ENCODE measurements around the gene ZC3H12C.

ZC3H12C gene

GRCh38 chr11:110097459-110098012 lies 4.3 kb downstream of the ZC3H12C start:
- no peak for DNase-seq (ENCODE audit: low spot score)

- DNase-seq (ENCODE audit: low spot score) = no peak
Measured at GRCh38 chr11:110098645-110099044, 5.5 kb downstream of the ZC3H12C start.

- DNase-seq (ENCODE audit: low spot score) = no peak
Measured at GRCh38 chr11:110100476-110101240, 7.5 kb downstream of the ZC3H12C start.

- DNase-seq (ENCODE audit: low spot score) = no peak
Measured at GRCh38 chr11:110106713-110107274, 13.6 kb downstream of the ZC3H12C start.

- no peak for DNase-seq (ENCODE audit: low spot score)
Measured at GRCh38 chr11:110110854-110111253, 17.7 kb downstream of the ZC3H12C start.

- DNase-seq (ENCODE audit: low spot score) = no peak
Measured at GRCh38 chr11:110112457-110112856, 19.3 kb downstream of the ZC3H12C start.

GRCh38 chr11:110113505-110113904 lies 20.3 kb downstream of the ZC3H12C start:
- no peak for DNase-seq (ENCODE audit: low spot score)

GRCh38 chr11:110113973-110114372 lies 20.8 kb downstream of the ZC3H12C start:
- DNase-seq (ENCODE audit: low spot score) = no peak

GRCh38 chr11:110119317-110119716 lies 26.1 kb downstream of the ZC3H12C start:
- no peak for DNase-seq (ENCODE audit: low spot score)

- DNase-seq (ENCODE audit: low spot score) = no peak
Measured at GRCh38 chr11:110121204-110121603, 28.0 kb downstream of the ZC3H12C start.

GRCh38 chr11:110123003-110123402 lies 29.8 kb downstream of the ZC3H12C start:
- DNase-seq (ENCODE audit: low spot score) = no peak

- peak; percentile 61 for DNase-seq (ENCODE audit: low spot score)
Measured at GRCh38 chr11:110124605-110125004, 31.4 kb downstream of the ZC3H12C start.

GRCh38 chr11:110125632-110126031 lies 32.4 kb downstream of the ZC3H12C start:
- no peak for DNase-seq (ENCODE audit: low spot score)

- no peak for DNase-seq (ENCODE audit: low spot score)
Measured at GRCh38 chr11:110126936-110127335, 33.7 kb downstream of the ZC3H12C start.

- no peak for DNase-seq (ENCODE audit: low spot score)
Measured at GRCh38 chr11:110128161-110128560, 35.0 kb downstream of the ZC3H12C start.

- peak; percentile 81 for DNase-seq (ENCODE audit: low spot score)
Measured at GRCh38 chr11:110130642-110131238, 37.5 kb downstream of the ZC3H12C start.

GRCh38 chr11:110131386-110132123 lies 38.4 kb downstream of the ZC3H12C start:
- DNase-seq (ENCODE audit: low spot score) = peak; percentile 5

GRCh38 chr11:110133160-110133559 lies 40.0 kb downstream of the ZC3H12C start:
- no peak for DNase-seq (ENCODE audit: low spot score)

- DNase-seq (ENCODE audit: low spot score) = no peak
Measured at GRCh38 chr11:110134110-110134509, 40.9 kb downstream of the ZC3H12C start.

- no peak for DNase-seq (ENCODE audit: low spot score)
Measured at GRCh38 chr11:110141812-110142211, 48.6 kb downstream of the ZC3H12C start.

GRCh38 chr11:110147962-110148709 lies 54.9 kb downstream of the ZC3H12C start:
- DNase-seq (ENCODE audit: low spot score) = no peak

Measured in SK-N-DZ (cell line).